Measurements from ENCODE around the gene LRRC7. TPM values are rescaled to one million over a fixed set of nuclear protein-coding genes. Genes with fewer than 3 reads are reported as not detected.

The LRRC7 gene
- total and polyA plus RNA-seq, 11 donors, result 0.25 to 4.1 (median 0.49) TPM; not detected in 1

DNA sequence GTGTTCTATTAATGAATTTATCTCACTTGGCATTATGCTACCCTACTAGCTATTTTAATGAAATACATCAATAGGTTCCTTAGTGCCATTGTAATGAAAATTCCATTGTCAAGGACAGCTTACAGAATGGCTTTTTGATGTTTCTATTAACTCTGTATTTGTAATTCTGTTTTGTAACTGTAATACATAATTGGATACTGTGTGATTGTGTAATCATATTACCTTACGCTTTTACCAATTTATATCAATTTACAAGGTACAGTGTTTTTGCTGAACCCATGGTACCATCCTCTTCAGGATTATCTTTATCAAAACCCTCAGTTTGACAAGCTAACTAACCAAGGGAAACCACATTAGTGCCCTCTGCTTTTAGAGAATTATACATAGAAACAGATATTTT, 277.9 kb downstream of the LRRC7 start:
- intact Hi-C loops (cut with DNase I), result no loop called here
- Histone ChIP-seq H3K27ac (no peak overlapping the region), H3K27me3 (no peaks in the 10 kb centered on the region), H3K9me3 (no peaks in the 10 kb centered on the region), H3K4me3 (no peak overlapping the region), H3K36me3 (no peaks in the 10 kb centered on the region), H3K4me1 (no peaks in the 10 kb centered on the region)
- WGBS, 4 donors, result 87 to 99% (median 96%) methylated on average over 1 of the region's 1 CpG
- TF ChIP-seq CTCF (IDR thresholded peaks at IDR 0.05) (no peak), POLR2A (IDR thresholded peaks at IDR 0.05) (no peak)
- DNase-seq (no peak), ATAC-seq (no peak)

GRCh38 chr1:69846267-69846666, 278.5 kb downstream of the LRRC7 start:
- H3K36me3 ChIP-seq, result no peaks in the 10 kb centered on the region
- no peak overlapping the region for H3K27ac ChIP-seq
- H3K4me1 ChIP-seq, result no peaks in the 10 kb centered on the region
- H3K27me3 ChIP-seq, result no peaks in the 10 kb centered on the region
- H3K4me3 ChIP-seq, result no peak overlapping the region
- TF ChIP-seq CTCF (IDR thresholded peaks at IDR 0.05) (no peak), POLR2A (IDR thresholded peaks at IDR 0.05) (no peak)
- WGBS, 4 donors, result 60 to 65% (median 61%) methylated on average over 3 of the region's 3 CpGs
- intact Hi-C loops (cut with DNase I), result no loop called here
- no peaks in the 10 kb centered on the region for H3K9me3 ChIP-seq
- ATAC-seq, result no peak
- no peak for DNase-seq

DNA sequence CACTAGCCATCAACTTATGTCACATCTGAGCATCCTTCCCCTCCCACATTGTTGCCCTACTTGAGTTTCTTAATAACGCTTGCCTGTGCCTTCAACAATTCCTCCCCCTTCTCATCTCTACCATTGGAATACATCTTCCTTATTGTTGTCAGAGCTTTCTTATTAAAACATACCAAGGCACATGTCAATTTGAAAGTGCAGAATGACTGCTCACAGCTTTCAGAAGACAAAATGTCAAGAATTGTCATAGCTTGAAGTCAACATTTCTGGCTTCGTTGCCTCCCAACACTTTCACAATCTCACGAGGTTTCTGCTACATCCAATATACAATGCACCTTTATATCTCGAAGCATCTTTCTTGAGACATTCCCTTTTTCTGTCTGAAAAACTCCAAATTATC, 279.9 kb downstream of the LRRC7 start:
- no peak for ATAC-seq
- H3K4me3 ChIP-seq, result no peak overlapping the region

DNA sequence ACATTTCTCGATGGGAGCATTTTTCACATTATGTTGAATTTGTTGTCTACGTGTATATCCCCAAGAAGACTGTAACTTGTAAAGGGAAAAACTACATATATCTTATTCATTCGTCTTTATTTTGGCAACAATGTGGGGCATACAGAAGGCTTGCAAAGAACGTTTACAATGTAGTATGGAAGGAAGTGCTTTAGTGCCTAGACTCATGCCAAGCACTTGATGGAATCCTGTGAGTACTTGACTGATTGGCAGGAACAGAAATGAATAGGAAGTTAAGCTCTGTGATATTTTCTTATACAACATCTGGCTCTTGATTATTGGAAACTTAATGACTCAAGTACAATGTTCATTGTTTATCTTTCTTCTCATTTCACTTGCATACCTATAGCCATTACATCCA, 284.4 kb downstream of the LRRC7 start:
- ATAC-seq (no peak), DNase-seq (no peak)
- TF ChIP-seq CTCF (IDR thresholded peaks at IDR 0.05) (no peak), POLR2A (IDR thresholded peaks at IDR 0.05) (no peak)
- no peak overlapping the region for H3K27ac ChIP-seq
- no peaks in the 10 kb centered on the region for H3K27me3 ChIP-seq
- H3K9me3 ChIP-seq, result no peaks in the 10 kb centered on the region
- no peaks in the 10 kb centered on the region for H3K36me3 ChIP-seq
- H3K4me1 ChIP-seq, result no peaks in the 10 kb centered on the region
- 66 to 76% (median 72%) methylated on average over 4 of the region's 4 CpGs for WGBS, 4 donors
- intact Hi-C loops (cut with DNase I), result no loop called here
- no peak overlapping the region for H3K4me3 ChIP-seq

More for the DNA sequence above, 279.9 kb downstream of the LRRC7 start:
- Histone ChIP-seq H3K4me1 (no peaks in the 10 kb centered on the region), H3K36me3 (no peaks in the 10 kb centered on the region), H3K9me3 (no peaks in the 10 kb centered on the region), H3K27me3 (no peaks in the 10 kb centered on the region), H3K27ac (no peak overlapping the region)
- intact Hi-C loops (cut with DNase I), result no loop called here
- DNase-seq, result no peak
- WGBS, 4 donors, result 81 to 86% (median 84%) methylated on average over 4 of the region's 4 CpGs
- no peak for TF ChIP-seq CTCF (IDR thresholded peaks at IDR 0.05)
- TF ChIP-seq POLR2A (IDR thresholded peaks at IDR 0.05), result no peak
